ENCODE data around the gene FAM156B.
"Not testable (repeated sequence)": the region's sequence is repeated elsewhere in the genome, so short reads cannot be mapped to it uniquely, and the experiment has no call there.

The FAM156B gene

DNA sequence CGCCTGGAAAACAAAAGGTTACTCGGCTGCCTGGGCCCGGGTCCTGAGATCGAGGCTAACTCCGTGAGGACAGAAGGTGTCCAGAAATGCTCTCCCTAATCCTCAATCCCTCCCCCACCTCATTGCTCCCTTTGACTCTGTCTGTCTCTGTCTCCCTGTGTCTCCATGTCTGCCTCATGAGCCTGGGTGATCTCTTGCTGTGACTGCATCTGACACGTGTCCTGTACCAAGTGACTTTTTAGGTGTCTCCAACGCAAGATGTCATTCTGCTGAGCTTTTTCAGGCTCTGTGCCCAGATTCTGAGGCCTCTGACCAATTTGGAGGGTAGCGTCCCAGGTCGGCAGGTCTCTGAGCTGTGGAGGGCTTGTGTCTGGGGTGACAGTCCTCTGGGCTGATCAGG is 9.0 kb upstream of the FAM156B start:
- H3K4me1 ChIP-seq (ENCODE audit: control insufficient read depth, insufficient read depth, low read depth, low read length); H3K4me3 ChIP-seq (ENCODE audit: insufficient read depth in 1 of 2, low read depth in 1 of 2, low read length in 2 of 2); DNase-seq; H2AK5ac ChIP-seq (ENCODE audit: low read length, severe bottlenecking); H2BK5ac ChIP-seq (ENCODE audit: low read depth, low read length, poor library complexity, severe bottlenecking); H3K18ac ChIP-seq (ENCODE audit: low read depth in 1 of 2, low read length in 2 of 2); H3K14ac ChIP-seq (ENCODE audit: low read length in 2 of 2); H3K4me2 ChIP-seq (ENCODE audit: low read length, poor library complexity, severe bottlenecking); H3K79me1 ChIP-seq (replicated peaks; ENCODE audit: low read length, poor library complexity, severe bottlenecking); H3K23ac ChIP-seq (ENCODE audit: low read length in 2 of 2); H4K8ac ChIP-seq (ENCODE audit: low read length); H4K91ac ChIP-seq (ENCODE audit: low read length); H3K27ac ChIP-seq (ENCODE audit: low read length, poor library complexity, severe bottlenecking); H2BK12ac ChIP-seq (ENCODE audit: low read length in 2 of 2); H3K27me3 ChIP-seq (ENCODE audit: control insufficient read depth in 1 of 2, insufficient read depth in 1 of 2, low read length in 2 of 2); H2BK15ac ChIP-seq (ENCODE audit: low read depth, poor library complexity, severe bottlenecking); H3K36me3 ChIP-seq (ENCODE audit: control insufficient read depth in 1 of 2, insufficient read depth in 2 of 2, low read depth in 1 of 2, low read length in 2 of 2); H3K9ac ChIP-seq (ENCODE audit: low read length); H3K9me3 ChIP-seq (ENCODE audit: control insufficient read depth, low read length); H2BK120ac ChIP-seq (ENCODE audit: low read depth, low read length); H3K4ac ChIP-seq (ENCODE audit: low read depth in 1 of 2, low read length in 2 of 2); H2AFZ ChIP-seq (ENCODE audit: low read depth, low read length): not testable (repeated sequence)
- no CpG with 5 or more reads among the region's 9 CpGs for WGBS

DNA sequence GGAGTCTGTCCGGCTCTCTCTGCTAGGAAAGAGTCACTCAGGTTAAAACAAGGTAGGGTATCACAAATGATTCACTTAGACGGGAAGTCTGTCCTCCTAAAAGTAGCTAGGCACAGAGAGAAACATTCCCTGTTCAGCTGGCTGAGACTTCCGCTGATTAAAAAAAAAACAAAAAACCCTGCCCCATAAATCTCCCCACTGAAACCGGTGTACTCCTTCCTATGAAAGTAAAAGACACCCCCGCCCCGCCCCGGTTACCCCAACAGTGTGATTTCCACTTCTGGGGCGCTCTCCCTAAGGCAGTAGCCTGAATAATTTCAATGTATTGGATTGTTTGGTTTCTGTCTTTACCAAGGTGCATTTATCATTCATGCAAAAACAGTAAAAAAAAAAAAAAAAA is 692 bp upstream of the FAM156B start:
- H3K4me1 ChIP-seq (ENCODE audit: control insufficient read depth, insufficient read depth, low read depth, low read length); H3K4ac ChIP-seq (ENCODE audit: low read depth in 1 of 2, low read length in 2 of 2); H3K79me1 ChIP-seq (replicated peaks; ENCODE audit: low read length, poor library complexity, severe bottlenecking); H3K23ac ChIP-seq (ENCODE audit: low read length in 2 of 2); H2BK15ac ChIP-seq (ENCODE audit: low read depth, poor library complexity, severe bottlenecking); H3K27me3 ChIP-seq (ENCODE audit: control insufficient read depth in 1 of 2, insufficient read depth in 1 of 2, low read length in 2 of 2); H4K8ac ChIP-seq (ENCODE audit: low read length); H3K4me2 ChIP-seq (ENCODE audit: low read length, poor library complexity, severe bottlenecking); DNase-seq; H2AK5ac ChIP-seq (ENCODE audit: low read length, severe bottlenecking); H2BK120ac ChIP-seq (ENCODE audit: low read depth, low read length); H3K4me3 ChIP-seq (ENCODE audit: insufficient read depth in 1 of 2, low read depth in 1 of 2, low read length in 2 of 2); H4K91ac ChIP-seq (ENCODE audit: low read length); H2BK12ac ChIP-seq (ENCODE audit: low read length in 2 of 2); H2AFZ ChIP-seq (ENCODE audit: low read depth, low read length); H3K36me3 ChIP-seq (ENCODE audit: control insufficient read depth in 1 of 2, insufficient read depth in 2 of 2, low read depth in 1 of 2, low read length in 2 of 2); H3K14ac ChIP-seq (ENCODE audit: low read length in 2 of 2); H3K27ac ChIP-seq (ENCODE audit: low read length, poor library complexity, severe bottlenecking); H3K9ac ChIP-seq (ENCODE audit: low read length); H3K9me3 ChIP-seq (ENCODE audit: control insufficient read depth, low read length); H2BK5ac ChIP-seq (ENCODE audit: low read depth, low read length, poor library complexity, severe bottlenecking); H3K18ac ChIP-seq (ENCODE audit: low read depth in 1 of 2, low read length in 2 of 2): not testable (repeated sequence)
- WGBS = no CpG with 5 or more reads among the region's 8 CpGs

- H3K4ac ChIP-seq (ENCODE audit: low read depth in 1 of 2, low read length in 2 of 2); H3K9ac ChIP-seq (ENCODE audit: low read length); H2BK12ac ChIP-seq (ENCODE audit: low read length in 2 of 2); H3K4me2 ChIP-seq (ENCODE audit: low read length, poor library complexity, severe bottlenecking); H3K27me3 ChIP-seq (ENCODE audit: control insufficient read depth in 1 of 2, insufficient read depth in 1 of 2, low read length in 2 of 2); H2AK5ac ChIP-seq (ENCODE audit: low read length, severe bottlenecking); H3K36me3 ChIP-seq (ENCODE audit: control insufficient read depth in 1 of 2, insufficient read depth in 2 of 2, low read depth in 1 of 2, low read length in 2 of 2); H4K91ac ChIP-seq (ENCODE audit: low read length); H3K79me1 ChIP-seq (replicated peaks; ENCODE audit: low read length, poor library complexity, severe bottlenecking); H4K8ac ChIP-seq (ENCODE audit: low read length); DNase-seq; H2AFZ ChIP-seq (ENCODE audit: low read depth, low read length); H2BK120ac ChIP-seq (ENCODE audit: low read depth, low read length); H2BK15ac ChIP-seq (ENCODE audit: low read depth, poor library complexity, severe bottlenecking); H3K4me3 ChIP-seq (ENCODE audit: insufficient read depth in 1 of 2, low read depth in 1 of 2, low read length in 2 of 2); H3K23ac ChIP-seq (ENCODE audit: low read length in 2 of 2); H3K27ac ChIP-seq (ENCODE audit: low read length, poor library complexity, severe bottlenecking); H3K9me3 ChIP-seq (ENCODE audit: control insufficient read depth, low read length); H3K14ac ChIP-seq (ENCODE audit: low read length in 2 of 2); H2BK5ac ChIP-seq (ENCODE audit: low read depth, low read length, poor library complexity, severe bottlenecking); H3K18ac ChIP-seq (ENCODE audit: low read depth in 1 of 2, low read length in 2 of 2); H3K4me1 ChIP-seq (ENCODE audit: control insufficient read depth, insufficient read depth, low read depth, low read length): not testable (repeated sequence)
- WGBS = no CpG with 5 or more reads among the region's 10 CpGs
These were observed 8.4 kb downstream of the FAM156B start for GRCh38 chrX:52905531-52905930.

DNA sequence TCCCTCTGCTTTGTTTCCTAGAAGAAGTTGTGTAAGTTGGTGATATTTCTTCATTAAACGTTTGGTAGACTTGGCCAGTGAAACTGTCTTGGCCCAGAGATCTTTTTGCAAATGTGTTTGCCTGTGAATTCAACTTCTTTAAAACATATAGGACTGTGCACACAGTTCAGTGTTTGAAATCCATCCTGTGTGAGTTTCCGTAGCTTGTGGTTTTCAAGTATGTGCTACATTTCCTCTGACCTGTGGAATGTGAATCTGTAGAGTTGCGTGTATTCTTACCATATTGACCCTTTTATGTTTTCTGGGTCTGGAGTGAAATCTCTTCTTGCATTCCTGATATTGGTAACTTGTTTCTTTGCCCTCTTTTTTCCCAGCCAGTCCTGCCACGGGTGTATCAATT is 8.9 kb downstream of the FAM156B start:
- not testable (repeated sequence) for H3K4me3 ChIP-seq (ENCODE audit: insufficient read depth in 1 of 2, low read depth in 1 of 2, low read length in 2 of 2); H3K27me3 ChIP-seq (ENCODE audit: control insufficient read depth in 1 of 2, insufficient read depth in 1 of 2, low read length in 2 of 2); H3K9me3 ChIP-seq (ENCODE audit: control insufficient read depth, low read length); H3K9ac ChIP-seq (ENCODE audit: low read length); H2BK12ac ChIP-seq (ENCODE audit: low read length in 2 of 2); H2BK15ac ChIP-seq (ENCODE audit: low read depth, poor library complexity, severe bottlenecking); H3K14ac ChIP-seq (ENCODE audit: low read length in 2 of 2); H2BK5ac ChIP-seq (ENCODE audit: low read depth, low read length, poor library complexity, severe bottlenecking); H2AFZ ChIP-seq (ENCODE audit: low read depth, low read length); H3K4ac ChIP-seq (ENCODE audit: low read depth in 1 of 2, low read length in 2 of 2); H3K23ac ChIP-seq (ENCODE audit: low read length in 2 of 2); H3K36me3 ChIP-seq (ENCODE audit: control insufficient read depth in 1 of 2, insufficient read depth in 2 of 2, low read depth in 1 of 2, low read length in 2 of 2); H4K8ac ChIP-seq (ENCODE audit: low read length); H3K4me2 ChIP-seq (ENCODE audit: low read length, poor library complexity, severe bottlenecking); H3K79me1 ChIP-seq (replicated peaks; ENCODE audit: low read length, poor library complexity, severe bottlenecking); H3K4me1 ChIP-seq (ENCODE audit: control insufficient read depth, insufficient read depth, low read depth, low read length); H3K18ac ChIP-seq (ENCODE audit: low read depth in 1 of 2, low read length in 2 of 2); H3K27ac ChIP-seq (ENCODE audit: low read length, poor library complexity, severe bottlenecking); DNase-seq; H4K91ac ChIP-seq (ENCODE audit: low read length); H2AK5ac ChIP-seq (ENCODE audit: low read length, severe bottlenecking); H2BK120ac ChIP-seq (ENCODE audit: low read depth, low read length)
- whole genome bisulfite sequencing = no CpG with 5 or more reads among the region's 4 CpGs
